ENCODE results near the gene PAX7.

DNA sequence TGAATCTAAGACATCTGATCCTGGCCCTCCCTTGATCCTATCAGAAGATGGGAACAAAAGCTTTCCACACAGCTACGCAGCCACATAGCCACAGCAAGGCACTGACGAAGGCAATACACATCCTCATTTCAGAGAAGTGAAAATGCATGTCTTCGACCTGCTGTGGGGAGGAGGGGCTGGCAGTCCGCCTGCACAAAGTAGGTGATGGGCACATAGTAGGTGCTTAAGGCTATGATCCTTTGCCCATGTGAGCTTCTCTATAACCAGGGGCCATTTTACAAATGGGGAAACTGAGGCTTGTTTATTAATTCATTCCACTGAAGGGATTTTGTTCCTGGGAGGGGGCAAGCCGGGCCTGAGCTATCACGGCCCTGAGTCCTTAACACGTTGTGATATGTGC lies 94.2 kb downstream of the PAX7 start:
- TF ChIP-seq, protein P1, sequence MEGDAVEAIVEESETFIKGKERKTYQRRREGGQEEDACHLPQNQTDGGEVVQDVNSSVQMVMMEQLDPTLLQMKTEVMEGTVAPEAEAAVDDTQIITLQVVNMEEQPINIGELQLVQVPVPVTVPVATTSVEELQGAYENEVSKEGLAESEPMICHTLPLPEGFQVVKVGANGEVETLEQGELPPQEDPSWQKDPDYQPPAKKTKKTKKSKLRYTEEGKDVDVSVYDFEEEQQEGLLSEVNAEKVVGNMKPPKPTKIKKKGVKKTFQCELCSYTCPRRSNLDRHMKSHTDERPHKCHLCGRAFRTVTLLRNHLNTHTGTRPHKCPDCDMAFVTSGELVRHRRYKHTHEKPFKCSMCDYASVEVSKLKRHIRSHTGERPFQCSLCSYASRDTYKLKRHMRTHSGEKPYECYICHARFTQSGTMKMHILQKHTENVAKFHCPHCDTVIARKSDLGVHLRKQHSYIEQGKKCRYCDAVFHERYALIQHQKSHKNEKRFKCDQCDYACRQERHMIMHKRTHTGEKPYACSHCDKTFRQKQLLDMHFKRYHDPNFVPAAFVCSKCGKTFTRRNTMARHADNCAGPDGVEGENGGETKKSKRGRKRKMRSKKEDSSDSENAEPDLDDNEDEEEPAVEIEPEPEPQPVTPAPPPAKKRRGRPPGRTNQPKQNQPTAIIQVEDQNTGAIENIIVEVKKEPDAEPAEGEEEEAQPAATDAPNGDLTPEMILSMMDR (IDR thresholded peaks at IDR 0.05; ENCODE audit: insufficient read depth, low read length, poor library complexity, severe bottlenecking), result no peak
- TF ChIP-seq EZH2phosphoT487 (conservative IDR thresholded peaks at IDR 0.05; ENCODE audit: low read length), result no peak
